ENCODE data around the gene CD59.
"Not testable (repeated sequence)": the region's sequence is repeated elsewhere in the genome, so short reads cannot be mapped to it uniquely, and the experiment has no call there.

The CD59 gene

DNA sequence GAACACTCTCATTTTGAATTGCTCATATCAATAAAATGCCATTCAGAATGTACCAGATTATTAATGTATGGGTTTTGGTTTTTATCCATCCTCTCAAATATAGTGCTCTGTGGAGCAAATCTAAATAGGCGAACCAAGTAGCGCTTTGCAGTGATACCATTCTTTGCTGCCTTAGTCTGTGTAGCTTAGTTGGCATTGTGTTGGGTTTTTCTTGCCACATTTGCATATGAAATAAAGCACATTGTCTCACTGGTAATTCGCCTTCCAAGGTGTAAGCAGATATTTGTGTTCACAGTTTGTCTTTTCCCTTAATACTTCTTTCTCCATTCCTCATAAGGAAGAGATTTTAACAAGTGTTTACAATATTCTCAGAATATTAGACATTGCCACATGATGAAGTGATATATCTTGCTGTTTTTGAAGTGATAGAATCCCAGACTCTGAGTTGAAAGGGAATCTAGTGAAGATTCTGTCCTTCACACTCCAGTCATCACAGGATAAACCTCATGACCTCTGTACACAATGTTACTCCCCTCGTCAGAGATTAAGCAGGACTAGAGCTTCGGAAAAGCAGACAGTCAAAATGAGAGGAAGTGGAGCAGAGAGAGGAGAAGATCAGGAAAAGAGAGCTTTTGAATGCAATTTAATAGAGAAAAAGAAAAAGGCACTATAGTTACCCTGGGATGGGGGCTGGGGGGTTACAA lies 52.1 kb downstream of the CD59 start:
- H4K20me1 ChIP-seq (ENCODE audit: insufficient read depth, low read length), result no peaks in the 10 kb centered on the region
- H3K4me1 ChIP-seq (ENCODE audit: insufficient read depth, low read length, severe bottlenecking), result no peaks in the 10 kb centered on the region
- H2AFZ ChIP-seq (ENCODE audit: low read length), result no peak overlapping the region
- H3K4me3 ChIP-seq (ENCODE audit: low read depth, low read length, poor library complexity, severe bottlenecking), result no peak overlapping the region
- no peaks in the 10 kb centered on the region for H3K36me3 ChIP-seq (ENCODE audit: insufficient read depth, low read length)
- TF ChIP-seq EZH2 (IDR thresholded peaks at IDR 0.05; ENCODE audit: borderline replicate concordance, low read length), result no peak
- TF ChIP-seq, protein P1, sequence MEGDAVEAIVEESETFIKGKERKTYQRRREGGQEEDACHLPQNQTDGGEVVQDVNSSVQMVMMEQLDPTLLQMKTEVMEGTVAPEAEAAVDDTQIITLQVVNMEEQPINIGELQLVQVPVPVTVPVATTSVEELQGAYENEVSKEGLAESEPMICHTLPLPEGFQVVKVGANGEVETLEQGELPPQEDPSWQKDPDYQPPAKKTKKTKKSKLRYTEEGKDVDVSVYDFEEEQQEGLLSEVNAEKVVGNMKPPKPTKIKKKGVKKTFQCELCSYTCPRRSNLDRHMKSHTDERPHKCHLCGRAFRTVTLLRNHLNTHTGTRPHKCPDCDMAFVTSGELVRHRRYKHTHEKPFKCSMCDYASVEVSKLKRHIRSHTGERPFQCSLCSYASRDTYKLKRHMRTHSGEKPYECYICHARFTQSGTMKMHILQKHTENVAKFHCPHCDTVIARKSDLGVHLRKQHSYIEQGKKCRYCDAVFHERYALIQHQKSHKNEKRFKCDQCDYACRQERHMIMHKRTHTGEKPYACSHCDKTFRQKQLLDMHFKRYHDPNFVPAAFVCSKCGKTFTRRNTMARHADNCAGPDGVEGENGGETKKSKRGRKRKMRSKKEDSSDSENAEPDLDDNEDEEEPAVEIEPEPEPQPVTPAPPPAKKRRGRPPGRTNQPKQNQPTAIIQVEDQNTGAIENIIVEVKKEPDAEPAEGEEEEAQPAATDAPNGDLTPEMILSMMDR (IDR thresholded peaks at IDR 0.05; ENCODE audit: low read length), result no peak
- no peaks in the 10 kb centered on the region for H3K9me3 ChIP-seq (ENCODE audit: low read length)
- H3K27ac ChIP-seq (ENCODE audit: low read depth, low read length, poor library complexity, severe bottlenecking), result no peak overlapping the region
- no peaks in the 10 kb centered on the region for H3K9me2 ChIP-seq (ENCODE audit: low read depth, low read length)
- no peaks in the 10 kb centered on the region for H3K27me3 ChIP-seq (ENCODE audit: insufficient read depth, low read length)
- no peak overlapping the region for H3K4me2 ChIP-seq (ENCODE audit: low read length)
- H3K79me2 ChIP-seq (ENCODE audit: insufficient read depth, low read length), result no peaks in the 10 kb centered on the region
- no peaks in the 10 kb centered on the region for H3F3A ChIP-seq (ENCODE audit: insufficient read depth, low read length)
- H3K9ac ChIP-seq (ENCODE audit: low read length), result no peak overlapping the region

DNA sequence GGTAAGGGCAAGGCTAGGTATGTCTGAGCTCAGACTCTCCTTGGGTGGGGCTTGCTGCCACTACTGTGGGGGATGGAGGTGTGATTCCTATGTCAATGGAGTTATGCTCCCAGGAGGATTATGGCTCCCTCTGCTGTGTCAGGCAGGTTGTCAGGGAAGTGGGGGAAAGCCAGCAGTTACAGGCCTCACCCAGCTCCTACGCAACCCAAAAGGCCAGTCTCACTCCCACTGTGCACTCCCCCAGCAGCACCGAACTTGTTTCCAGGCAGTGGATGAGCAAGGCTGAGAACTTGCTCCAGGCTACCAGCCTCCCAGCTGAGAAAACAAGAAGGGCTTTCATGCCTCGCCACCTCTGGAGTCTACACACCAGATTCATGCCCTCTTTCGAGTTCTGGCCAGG lies 53.8 kb downstream of the CD59 start:
- H3K27ac ChIP-seq (ENCODE audit: low read depth, low read length, poor library complexity, severe bottlenecking), result no peak overlapping the region
- H3K9me3 ChIP-seq (ENCODE audit: low read length), result no peaks in the 10 kb centered on the region
- no peak overlapping the region for H3K9ac ChIP-seq (ENCODE audit: low read length)
- no peak for TF ChIP-seq EZH2 (IDR thresholded peaks at IDR 0.05; ENCODE audit: borderline replicate concordance, low read length)
- TF ChIP-seq, protein P1 (IDR thresholded peaks at IDR 0.05; ENCODE audit: low read length), result no peak
- no peaks in the 10 kb centered on the region for H3F3A ChIP-seq (ENCODE audit: insufficient read depth, low read length)
- no peaks in the 10 kb centered on the region for H3K4me1 ChIP-seq (ENCODE audit: insufficient read depth, low read length, severe bottlenecking)
- no peaks in the 10 kb centered on the region for H3K27me3 ChIP-seq (ENCODE audit: insufficient read depth, low read length)
- H3K9me2 ChIP-seq (ENCODE audit: low read depth, low read length), result no peaks in the 10 kb centered on the region
- H2AFZ ChIP-seq (ENCODE audit: low read length), result no peak overlapping the region
- H3K79me2 ChIP-seq (ENCODE audit: insufficient read depth, low read length), result no peaks in the 10 kb centered on the region
- no peak overlapping the region for H3K4me3 ChIP-seq (ENCODE audit: low read depth, low read length, poor library complexity, severe bottlenecking)
- H3K4me2 ChIP-seq (ENCODE audit: low read length), result no peak overlapping the region
- H3K36me3 ChIP-seq (ENCODE audit: insufficient read depth, low read length), result no peaks in the 10 kb centered on the region
- no peaks in the 10 kb centered on the region for H4K20me1 ChIP-seq (ENCODE audit: insufficient read depth, low read length)

DNA sequence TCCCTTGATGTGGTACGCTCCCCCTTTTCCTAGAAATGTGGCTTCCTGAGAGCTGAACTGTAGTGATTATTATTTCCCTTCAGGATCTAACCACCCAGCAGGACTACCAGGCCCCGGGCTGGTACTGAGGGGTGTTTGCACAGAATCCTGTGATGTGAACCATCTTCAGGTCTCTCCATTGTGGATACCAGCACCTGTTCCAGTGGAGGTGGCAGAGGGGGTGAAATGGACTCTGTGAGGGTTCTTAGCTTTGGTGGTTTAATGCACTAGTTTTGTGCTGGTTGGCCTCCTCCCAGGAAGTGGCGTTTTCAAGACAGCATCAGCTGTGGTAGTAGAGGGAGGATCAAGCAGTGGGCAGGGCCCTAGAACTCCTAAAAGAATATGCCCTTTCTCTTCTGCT lies 54.2 kb downstream of the CD59 start:
- Histone ChIP-seq H3K4me1 (ENCODE audit: insufficient read depth, low read length, severe bottlenecking) (no peaks in the 10 kb centered on the region), H3K4me3 (ENCODE audit: low read depth, low read length, poor library complexity, severe bottlenecking) (no peak overlapping the region), H3K4me2 (ENCODE audit: low read length) (no peak overlapping the region), H3K79me2 (ENCODE audit: insufficient read depth, low read length) (no peaks in the 10 kb centered on the region), H3F3A (ENCODE audit: insufficient read depth, low read length) (no peaks in the 10 kb centered on the region), H4K20me1 (ENCODE audit: insufficient read depth, low read length) (no peaks in the 10 kb centered on the region), H3K36me3 (ENCODE audit: insufficient read depth, low read length) (no peaks in the 10 kb centered on the region), H3K9me2 (ENCODE audit: low read depth, low read length) (no peaks in the 10 kb centered on the region), H3K9ac (ENCODE audit: low read length) (no peak overlapping the region), H3K9me3 (ENCODE audit: low read length) (no peaks in the 10 kb centered on the region), H3K27me3 (ENCODE audit: insufficient read depth, low read length) (no peaks in the 10 kb centered on the region), H3K27ac (ENCODE audit: low read depth, low read length, poor library complexity, severe bottlenecking) (no peak overlapping the region), H2AFZ (ENCODE audit: low read length) (no peak overlapping the region)
- TF ChIP-seq, protein P1 (IDR thresholded peaks at IDR 0.05; ENCODE audit: low read length), result no peak
- TF ChIP-seq EZH2 (IDR thresholded peaks at IDR 0.05; ENCODE audit: borderline replicate concordance, low read length), result no peak

DNA sequence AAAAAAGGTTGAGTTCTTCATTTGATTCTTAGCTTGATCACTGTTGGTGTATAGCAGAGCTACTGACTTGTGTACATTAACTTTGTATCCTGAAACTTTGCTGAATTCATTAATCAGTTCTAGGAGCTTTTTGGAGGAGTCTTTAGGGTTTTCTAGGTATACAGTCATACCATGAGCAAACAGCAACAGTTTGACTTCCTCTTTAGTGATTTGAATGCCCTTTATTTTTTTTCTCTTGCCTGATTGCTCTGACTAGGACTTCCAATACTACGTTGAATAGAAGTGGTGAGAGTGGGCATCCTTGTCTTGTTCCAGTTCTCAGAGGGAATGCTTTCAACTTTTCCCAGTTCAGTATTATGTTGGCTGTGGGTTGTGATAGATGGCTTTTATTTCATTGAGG lies 57.6 kb downstream of the CD59 start:
- H3K4me1 ChIP-seq (ENCODE audit: insufficient read depth, low read length, severe bottlenecking); H4K20me1 ChIP-seq (ENCODE audit: insufficient read depth, low read length); H2AFZ ChIP-seq (ENCODE audit: low read length); H3K9me2 ChIP-seq (ENCODE audit: low read depth, low read length); H3K4me2 ChIP-seq (ENCODE audit: low read length); H3K27me3 ChIP-seq (ENCODE audit: insufficient read depth, low read length); H3K9ac ChIP-seq (ENCODE audit: low read length); H3K9me3 ChIP-seq (ENCODE audit: low read length); H3F3A ChIP-seq (ENCODE audit: insufficient read depth, low read length); H3K4me3 ChIP-seq (ENCODE audit: low read depth, low read length, poor library complexity, severe bottlenecking); H3K36me3 ChIP-seq (ENCODE audit: insufficient read depth, low read length); H3K27ac ChIP-seq (ENCODE audit: low read depth, low read length, poor library complexity, severe bottlenecking); H3K79me2 ChIP-seq (ENCODE audit: insufficient read depth, low read length): not testable (repeated sequence)
